ENCODE data around the gene CYTH4. TPM values are rescaled to one million over a fixed set of nuclear protein-coding genes. Genes with fewer than 3 reads are reported as not detected.

The CYTH4 gene
- total RNA-seq, 4 donors from 2014 or later = 3.8 to 12.2 (median 5.9) TPM

- no peak for TF ChIP-seq POLR2A (IDR thresholded peaks at IDR 0.05)
- TF ChIP-seq, protein P1, sequence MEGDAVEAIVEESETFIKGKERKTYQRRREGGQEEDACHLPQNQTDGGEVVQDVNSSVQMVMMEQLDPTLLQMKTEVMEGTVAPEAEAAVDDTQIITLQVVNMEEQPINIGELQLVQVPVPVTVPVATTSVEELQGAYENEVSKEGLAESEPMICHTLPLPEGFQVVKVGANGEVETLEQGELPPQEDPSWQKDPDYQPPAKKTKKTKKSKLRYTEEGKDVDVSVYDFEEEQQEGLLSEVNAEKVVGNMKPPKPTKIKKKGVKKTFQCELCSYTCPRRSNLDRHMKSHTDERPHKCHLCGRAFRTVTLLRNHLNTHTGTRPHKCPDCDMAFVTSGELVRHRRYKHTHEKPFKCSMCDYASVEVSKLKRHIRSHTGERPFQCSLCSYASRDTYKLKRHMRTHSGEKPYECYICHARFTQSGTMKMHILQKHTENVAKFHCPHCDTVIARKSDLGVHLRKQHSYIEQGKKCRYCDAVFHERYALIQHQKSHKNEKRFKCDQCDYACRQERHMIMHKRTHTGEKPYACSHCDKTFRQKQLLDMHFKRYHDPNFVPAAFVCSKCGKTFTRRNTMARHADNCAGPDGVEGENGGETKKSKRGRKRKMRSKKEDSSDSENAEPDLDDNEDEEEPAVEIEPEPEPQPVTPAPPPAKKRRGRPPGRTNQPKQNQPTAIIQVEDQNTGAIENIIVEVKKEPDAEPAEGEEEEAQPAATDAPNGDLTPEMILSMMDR (IDR thresholded peaks at IDR 0.05) = no peak
- Histone ChIP-seq H3K36me3 (no peaks in the 10 kb centered on the region), H3K9me3 (no peaks in the 10 kb centered on the region), H3K27ac (no peak overlapping the region), H3K27me3 (no peaks in the 10 kb centered on the region), H3K4me3 (no peak overlapping the region), H3K4me1 (peaks cover 0 to 3% of the 10 kb centered on the region in 2 donors)
- DNase-seq = no peak
- intact Hi-C loops (cut with DNase I; ENCODE audit: low total_unique reads) = no loop called here
Observed at GRCh38 chr22:37279331-37280181, 2.8 kb upstream of the CYTH4 start.

- H3K9me3 ChIP-seq = no peaks in the 10 kb centered on the region
- no peak overlapping the region for H3K4me3 ChIP-seq
- no peak for TF ChIP-seq POLR2A (IDR thresholded peaks at IDR 0.05)
- TF ChIP-seq, protein P1 (IDR thresholded peaks at IDR 0.05) = no peak
- peaks cover 0 to 7% of the 10 kb centered on the region in 2 donors for H3K4me1 ChIP-seq
- no peak overlapping the region for H3K27ac ChIP-seq
- no peaks in the 10 kb centered on the region for H3K27me3 ChIP-seq
- no peaks in the 10 kb centered on the region for H3K36me3 ChIP-seq
- intact Hi-C loops (cut with DNase I; ENCODE audit: low total_unique reads) = no loop called here
- DNase-seq = no peak
Observed at GRCh38 chr22:37280718-37281117, 1.6 kb upstream of the CYTH4 start.

GRCh38 chr22:37281195-37281594 is 1.1 kb upstream of the CYTH4 start:
- Histone ChIP-seq H3K4me3 (no peak overlapping the region), H3K4me1 (peaks cover 0 to 7% of the 10 kb centered on the region in 2 donors), H3K27ac (no peak overlapping the region), H3K27me3 (no peaks in the 10 kb centered on the region), H3K36me3 (no peaks in the 10 kb centered on the region), H3K9me3 (no peaks in the 10 kb centered on the region)
- TF ChIP-seq POLR2A (IDR thresholded peaks at IDR 0.05) = no peak
- TF ChIP-seq, protein P1 (IDR thresholded peaks at IDR 0.05) = no peak
- intact Hi-C loops (cut with DNase I; ENCODE audit: low total_unique reads) = no loop called here
- no peak for DNase-seq

DNA sequence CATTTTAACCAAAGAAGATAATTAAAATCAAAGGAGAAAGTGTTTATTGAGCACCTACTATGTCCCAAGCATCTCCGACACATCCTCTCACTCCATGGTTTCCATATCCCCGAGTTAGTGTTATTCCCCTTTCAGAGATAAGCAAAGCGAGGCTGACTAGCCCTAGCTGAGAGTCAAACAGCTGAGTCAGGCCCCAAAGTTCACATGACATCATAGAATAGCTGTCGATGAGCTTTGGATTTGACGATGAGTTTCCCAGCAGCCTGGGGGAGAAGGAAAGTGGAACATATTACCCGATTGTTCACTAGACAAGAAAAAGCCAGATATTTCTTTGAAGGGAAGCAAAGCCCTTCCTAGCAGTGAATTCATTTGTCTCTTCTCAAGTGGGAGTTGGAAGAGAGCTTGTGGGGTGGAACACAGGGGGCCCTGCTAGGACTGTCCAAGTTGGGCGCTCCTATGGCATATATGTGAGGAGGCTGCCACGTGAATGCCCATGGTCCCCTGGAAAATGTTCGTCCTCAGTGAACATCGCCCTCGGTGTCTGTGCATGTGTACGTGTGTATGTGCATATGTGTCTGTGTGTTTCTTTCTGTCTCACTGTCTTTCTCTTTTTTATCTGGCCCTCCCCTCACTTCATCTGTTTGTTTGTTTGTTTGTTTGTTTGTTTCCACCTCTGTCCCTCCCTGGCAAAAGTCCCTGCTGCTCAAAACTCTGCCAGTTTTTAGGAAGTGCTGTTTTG is 493 bp upstream of the CYTH4 start:
- TF ChIP-seq, protein P1 (IDR thresholded peaks at IDR 0.05) = no peak
- no peak for TF ChIP-seq POLR2A (IDR thresholded peaks at IDR 0.05)
- no peak for DNase-seq
- no peaks in the 10 kb centered on the region for H3K27me3 ChIP-seq
- H3K4me1 ChIP-seq = peaks cover 0 to 7% of the 10 kb centered on the region in 2 donors
- H3K9me3 ChIP-seq = no peaks in the 10 kb centered on the region
- H3K27ac ChIP-seq = no peak overlapping the region
- H3K4me3 ChIP-seq = no peak overlapping the region
- no peaks in the 10 kb centered on the region for H3K36me3 ChIP-seq
- intact Hi-C loops (cut with DNase I; ENCODE audit: low total_unique reads) = no loop called here

DNA sequence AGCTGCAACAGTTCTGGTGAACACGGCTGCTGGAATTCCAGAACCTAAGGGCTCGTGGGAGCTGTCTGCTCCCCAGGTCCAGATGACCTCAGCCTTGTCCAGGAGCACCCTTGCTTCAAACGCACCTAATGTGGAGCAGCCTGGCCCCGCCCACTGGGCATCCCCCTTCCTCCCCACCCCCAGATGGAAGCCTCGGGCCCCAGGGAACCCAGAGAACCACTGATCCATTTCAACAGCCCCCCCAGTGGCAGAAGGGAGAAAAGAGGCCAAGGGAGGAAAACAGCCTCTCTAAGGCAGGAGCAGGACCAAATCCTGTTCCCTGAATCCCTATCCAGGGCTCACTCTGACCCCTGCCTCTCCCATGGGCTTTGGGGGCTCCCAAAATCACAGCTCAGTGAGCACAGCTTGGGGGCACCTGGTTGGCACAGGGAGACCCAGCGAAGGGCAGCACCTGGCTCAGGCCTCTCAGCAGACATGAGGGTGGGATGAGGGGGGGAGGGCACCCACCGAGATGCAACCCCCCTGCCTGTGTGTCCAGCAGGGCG is 1.2 kb downstream of the CYTH4 start:
- Histone ChIP-seq H3K4me3 (no peak overlapping the region), H3K4me1 (peaks cover 0 to 7% of the 10 kb centered on the region in 2 donors), H3K9me3 (no peaks in the 10 kb centered on the region), H3K27ac (no peak overlapping the region), H3K27me3 (no peaks in the 10 kb centered on the region), H3K36me3 (no peaks in the 10 kb centered on the region)
- intact Hi-C loops (cut with DNase I; ENCODE audit: low total_unique reads) = no loop called here
- TF ChIP-seq, protein P1 (IDR thresholded peaks at IDR 0.05) = no peak
- TF ChIP-seq POLR2A (IDR thresholded peaks at IDR 0.05) = no peak
- no peak for DNase-seq

Data from uterus (tissue), 4 donors.